ENCODE results near the gene KANSL1L. TPM values are rescaled to one million over a fixed set of nuclear protein-coding genes. Genes with fewer than 3 reads are reported as not detected.

The KANSL1L gene
- total RNA-seq, 1 experiment from 2014 or later, result 6.7 TPM

- H4K20me1 ChIP-seq (ENCODE audit: insufficient read depth), result no peaks in the 10 kb centered on the region
- H3K27ac ChIP-seq (ENCODE audit: low read depth, low read length), result no peak overlapping the region
- H2AFZ ChIP-seq (ENCODE audit: low read depth, low read length, poor library complexity, severe bottlenecking), result no peak overlapping the region
- H3K9me3 ChIP-seq (ENCODE audit: control insufficient read depth in 1 of 2, insufficient read depth in 1 of 2, low read depth in 1 of 2, low read length in 2 of 2), result no peaks in the 10 kb centered on the region
- POLR2A ChIA-PET, result no interaction called here
- H3K27me3 ChIP-seq (ENCODE audit: insufficient read depth, low read length), result no peaks in the 10 kb centered on the region
- CTCF ChIA-PET, result interaction anchor here (1.4 kb wide), 1 partner anchor 213 kb away, joined by 4 read pairs; no protein-coding TSS in a partner anchor
- no TSS peak for BruUV-seq (replicated peaks)
- intact Hi-C loops (cut with micrococcal nuclease), result no loop called here
- H3K79me2 ChIP-seq (ENCODE audit: insufficient read depth, low read length), result no peaks in the 10 kb centered on the region
- no peak overlapping the region for H3K4me2 ChIP-seq (ENCODE audit: low read length)
- RAD21 ChIA-PET (ENCODE audit: low non-redundant PET in 1 of 2, low total read pairs in 2 of 2, uncharacterized antibody in 2 of 2, unreplicated experiment in 2 of 2), result no interaction called here
- no peak for DNase-seq (ENCODE audit: low read depth, low spot score)
- H3K9me2 ChIP-seq (ENCODE audit: insufficient read depth), result no peaks in the 10 kb centered on the region
- H3K36me3 ChIP-seq (ENCODE audit: control insufficient read depth in 1 of 2, insufficient read depth in 2 of 2, low read length in 2 of 2), result no peaks in the 10 kb centered on the region
- TF ChIP-seq EZH2phosphoT487 (IDR thresholded peaks at IDR 0.05; ENCODE audit: borderline replicate concordance) (no peak), POLR2A (IDR thresholded peaks at IDR 0.05; ENCODE audit: borderline replicate concordance, extremely low read depth, insufficient read depth, insufficient read length) (no peak), ELF1 (IDR thresholded peaks at IDR 0.05; ENCODE audit: borderline replicate concordance, low read depth) (no peak), ZBTB33 (IDR thresholded peaks at IDR 0.05; ENCODE audit: extremely low read depth, insufficient replicate concordance, low read length) (no peak), CBX3 (IDR thresholded peaks at IDR 0.05; ENCODE audit: low read depth) (no peak), EZH2 (IDR thresholded peaks at IDR 0.05) (no peak), SRF (IDR thresholded peaks at IDR 0.05; ENCODE audit: low read depth) (no peak), SP1 (IDR thresholded peaks at IDR 0.05; ENCODE audit: low read depth) (no peak), YY1 (IDR thresholded peaks at IDR 0.05; ENCODE audit: extremely low read depth, insufficient replicate concordance, low read depth, low read length) (no peak)
- TF ChIP-seq, protein P1, sequence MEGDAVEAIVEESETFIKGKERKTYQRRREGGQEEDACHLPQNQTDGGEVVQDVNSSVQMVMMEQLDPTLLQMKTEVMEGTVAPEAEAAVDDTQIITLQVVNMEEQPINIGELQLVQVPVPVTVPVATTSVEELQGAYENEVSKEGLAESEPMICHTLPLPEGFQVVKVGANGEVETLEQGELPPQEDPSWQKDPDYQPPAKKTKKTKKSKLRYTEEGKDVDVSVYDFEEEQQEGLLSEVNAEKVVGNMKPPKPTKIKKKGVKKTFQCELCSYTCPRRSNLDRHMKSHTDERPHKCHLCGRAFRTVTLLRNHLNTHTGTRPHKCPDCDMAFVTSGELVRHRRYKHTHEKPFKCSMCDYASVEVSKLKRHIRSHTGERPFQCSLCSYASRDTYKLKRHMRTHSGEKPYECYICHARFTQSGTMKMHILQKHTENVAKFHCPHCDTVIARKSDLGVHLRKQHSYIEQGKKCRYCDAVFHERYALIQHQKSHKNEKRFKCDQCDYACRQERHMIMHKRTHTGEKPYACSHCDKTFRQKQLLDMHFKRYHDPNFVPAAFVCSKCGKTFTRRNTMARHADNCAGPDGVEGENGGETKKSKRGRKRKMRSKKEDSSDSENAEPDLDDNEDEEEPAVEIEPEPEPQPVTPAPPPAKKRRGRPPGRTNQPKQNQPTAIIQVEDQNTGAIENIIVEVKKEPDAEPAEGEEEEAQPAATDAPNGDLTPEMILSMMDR (IDR thresholded peaks at IDR 0.05 in 2 of 3, conservative IDR thresholded peaks at IDR 0.05 in 1 of 3; ENCODE audit: borderline replicate concordance in 1 of 3, insufficient read depth in 1 of 3, low read depth in 2 of 3, low read length in 2 of 3), result no peak
- H3K9ac ChIP-seq (ENCODE audit: low read length), result no peak overlapping the region
- no peak for ATAC-seq
- H3K4me1 ChIP-seq (ENCODE audit: control insufficient read depth in 1 of 2, insufficient read depth in 2 of 2, low read length in 2 of 2), result no peaks in the 10 kb centered on the region
- no peak overlapping the region for H3K4me3 ChIP-seq (replicated peaks in 1 of 2; ENCODE audit: low read depth in 1 of 2, low read length in 2 of 2)
These were observed 185.3 kb downstream of the KANSL1L start for GRCh38 chr2:209985874-209986273.

All from HCT116 (cell line).